SH-SY5Y (cell line): ENCODE results near the gene TEX30.

Source experiments
- GATA2 ChIP-seq: IDR thresholded peaks from 2 replicates; pipeline ENCODE4 v1.6.1; 2011; ENCODE audit warnings: mild to moderate bottlenecking, low read depth, low read length
- GATA3 ChIP-seq: IDR thresholded peaks from 2 replicates; pipeline ENCODE4 v1.6.1; 2011; ENCODE audit warnings: low read depth, mild to moderate bottlenecking, low read length, moderate library complexity

- no peak for TF ChIP-seq GATA3
- no peak for TF ChIP-seq GATA2
These were observed 32.1 kb upstream of the TEX30 start for GRCh38 chr13:102805680-102806079.
